GM21367 (cell line): Measurements from ENCODE around the gene DPYSL4.

Experiments used
- ATAC-seq: cut with Tn5 transposase; IDR thresholded peaks from one replicate; pipeline ENCODE4 v1.9.1; 2021; ENCODE audit not compliant: unreplicated experiment

DPYSL4 gene

GRCh38 chr10:132186488-132187429 lies at the start of gene DPYSL4:
Gene DPYSL4, plus strand, starts transcription at chr10:132186948. Its CDS starts 116 bp downstream, at chr10:132187064.
- no peak for ATAC-seq

- no peak for ATAC-seq
Measured at GRCh38 chr10:132137111-132138072, 49.4 kb upstream of the DPYSL4 start.

- ATAC-seq: no peak
Measured at GRCh38 chr10:132138133-132138532, 48.6 kb upstream of the DPYSL4 start.

- ATAC-seq: no peak
Measured at GRCh38 chr10:132138596-132138995, 48.2 kb upstream of the DPYSL4 start.

- ATAC-seq: no peak
Measured at GRCh38 chr10:132139526-132139925, 47.2 kb upstream of the DPYSL4 start.

- no peak for ATAC-seq
Measured at GRCh38 chr10:132140167-132140925, 46.4 kb upstream of the DPYSL4 start.

GRCh38 chr10:132141076-132141475 lies 45.7 kb upstream of the DPYSL4 start:
- ATAC-seq: no peak

GRCh38 chr10:132141526-132142395 lies 45.0 kb upstream of the DPYSL4 start:
- ATAC-seq: no peak

GRCh38 chr10:132142396-132143161 lies 44.2 kb upstream of the DPYSL4 start:
- peak; percentile 49 for ATAC-seq

GRCh38 chr10:132143162-132143561 lies 43.6 kb upstream of the DPYSL4 start:
- ATAC-seq: no peak

- no peak for ATAC-seq
Measured at GRCh38 chr10:132144086-132144485, 42.7 kb upstream of the DPYSL4 start.

GRCh38 chr10:132145002-132145401 lies 41.7 kb upstream of the DPYSL4 start:
- no peak for ATAC-seq

GRCh38 chr10:132145521-132146185 lies 41.1 kb upstream of the DPYSL4 start:
- ATAC-seq: no peak

- ATAC-seq: no peak
Measured at GRCh38 chr10:132146271-132146671, 40.5 kb upstream of the DPYSL4 start.

GRCh38 chr10:132146941-132147915 lies 39.5 kb upstream of the DPYSL4 start:
- ATAC-seq: no peak

- ATAC-seq: no peak
Measured at GRCh38 chr10:132148261-132149251, 38.2 kb upstream of the DPYSL4 start.
